NCI-H2029 treated with DMSO at 0.1 percent for 48 hours (cell line): ENCODE results near the gene TEC.

ENCODE experiments used
- DNase-seq: peaks from one replicate; lab custom pipeline; 2025; lab: John Stamatoyannopoulos, UW

The TEC gene

GRCh38 chr4:48121180-48121579 lies 148.5 kb downstream of the TEC start:
- no peak for DNase-seq

- no peak for DNase-seq
Observed at GRCh38 chr4:48120132-48120531, 149.5 kb downstream of the TEC start.

GRCh38 chr4:48119646-48120045 lies 150.0 kb downstream of the TEC start:
- DNase-seq: peak; percentile 60

- no peak for DNase-seq
Observed at GRCh38 chr4:48118081-48118480, 151.6 kb downstream of the TEC start.

- no peak for DNase-seq
Observed at GRCh38 chr4:48116582-48116981, 153.1 kb downstream of the TEC start.

- no peak for DNase-seq
Observed at GRCh38 chr4:48114412-48114811, 155.2 kb downstream of the TEC start.

GRCh38 chr4:48112017-48112667 lies 157.5 kb downstream of the TEC start:
- DNase-seq: no peak

GRCh38 chr4:48110452-48110978 lies 159.1 kb downstream of the TEC start:
- no peak for DNase-seq

- no peak for DNase-seq
Observed at GRCh38 chr4:48109413-48110263, 160.0 kb downstream of the TEC start.

- DNase-seq: no peak
Observed at GRCh38 chr4:48108309-48109073, 161.1 kb downstream of the TEC start.

- DNase-seq: no peak
Observed at GRCh38 chr4:48105230-48105629, 164.4 kb downstream of the TEC start.

GRCh38 chr4:48103483-48104139 lies 166.0 kb downstream of the TEC start:
- no peak for DNase-seq

GRCh38 chr4:48102303-48102702 lies 167.3 kb downstream of the TEC start:
- no peak for DNase-seq

GRCh38 chr4:48100256-48100655 lies 169.4 kb downstream of the TEC start:
- no peak for DNase-seq

- no peak for DNase-seq
Observed at GRCh38 chr4:48095441-48095840, 174.2 kb downstream of the TEC start.

- no peak for DNase-seq
Observed at GRCh38 chr4:48093991-48094416, 175.6 kb downstream of the TEC start.

- no peak for DNase-seq
Observed at GRCh38 chr4:48090621-48091020, 179.0 kb downstream of the TEC start.

GRCh38 chr4:48085821-48086589 lies 183.6 kb downstream of the TEC start:
- no peak for DNase-seq
